K562 (cell line): ENCODE results near the gene BCAS3. TPM values are rescaled to one million over a fixed set of nuclear protein-coding genes. Genes with fewer than 3 reads are reported as not detected.

Experiments
- BMI1 ChIP-seq: fragments of 150-350 bp; IDR thresholded peaks from 2 replicates; pipeline ENCODE4 v1.6.1; 2014; ENCODE audit warnings: low read length
- CC2D1A ChIP-seq: fragments of 450-650 bp; IDR thresholded peaks from 2 replicates; pipeline ENCODE4 v1.6.1; 2017; ENCODE audit warnings: mild to moderate bottlenecking
- EWSR1 ChIP-seq: fragments of 450-650 bp; IDR thresholded peaks from 2 replicates; pipeline ENCODE4 v1.6.1; 2018; ENCODE audit warnings: borderline replicate concordance, mild to moderate bottlenecking, low read depth, moderate library complexity; ENCODE audit not compliant: partially characterized antibody
- KDM5B ChIP-seq: fragments of 200-600 bp; sonication (generic); IDR thresholded peaks from 2 replicates; pipeline ENCODE4 v1.6.1; 2012; ENCODE audit warnings: low read depth, mild to moderate bottlenecking, moderate library complexity, low read length, control low read depth, inconsistent platforms; ENCODE audit not compliant: insufficient replicate concordance
- NFIC ChIP-seq: fragments of 450-650 bp; IDR thresholded peaks from 2 replicates; pipeline ENCODE4 v1.6.1; 2017; ENCODE audit warnings: mild to moderate bottlenecking, inconsistent platforms
- NFXL1 ChIP-seq: fragments of 450-650 bp; formaldehyde crosslinking; IDR thresholded peaks from 2 replicates; pipeline ENCODE4 v1.4.0; 2021; ENCODE audit warnings: mild to moderate bottlenecking
- RBFOX2 ChIP-seq: fragments of 200-400 bp; formaldehyde crosslinking; IDR thresholded peaks from 2 replicates; pipeline ENCODE4 v1.6.1; 2017; ENCODE audit warnings: low read depth, mild to moderate bottlenecking, low read length, moderate library complexity
- SNIP1 ChIP-seq: fragments of 450-650 bp; IDR thresholded peaks from 2 replicates; pipeline ENCODE4 v1.7.1; 2017; ENCODE audit warnings: low read depth, mild to moderate bottlenecking
- TCF7 ChIP-seq: sonication (generic); IDR thresholded peaks from 2 replicates; pipeline ENCODE4 v1.6.1; 2016; ENCODE audit warnings: antibody characterized with exemption, borderline replicate concordance
- ZNF133 ChIP-seq: fragments of 250-450 bp; sonication (Bioruptor Pico); IDR thresholded peaks from 2 replicates; pipeline ENCODE4 v1.4.0; 2020; ENCODE audit warnings: mild to moderate bottlenecking
- ZNF785 ChIP-seq: fragments of 250-450 bp; sonication (Bioruptor Pico); IDR thresholded peaks from 2 replicates; pipeline ENCODE4 v1.4.0; 2020; ENCODE audit warnings: mild to moderate bottlenecking
- polyA plus RNA-seq, 8 experiments: library from polyadenylated mRNA; depleted of rRNA in 4 of 8; stranded (reverse) in 5 of 8; unstranded in 3 of 8; fragments of >200 nt; fragmentation: Nextera tagmentation in 2 of 8; fragmentation: Illumina TruSeq in 1 of 8; extraction: Ambion mirVana in 2 of 8; extraction: Trizol in 1 of 8; gene quantifications; 2 replicates each; pipeline versions ENCODE4 v1.2.1 to v1.2.3, GENCODE V29; 2011 to 2014; ENCODE audit warnings: inconsistent platforms in 1 of 8, missing spikeins in 1 of 8
- total RNA-seq, 7 experiments: library from RNA; depleted of rRNA in 6 of 7; stranded (reverse); fragments of >200 nt in 6 of 7; fragmentation: Illumina TruSeq in 2 of 7; extraction: Trizol in 2 of 7; gene quantifications; 2 replicates each; pipeline versions ENCODE4 v1.2.1 to v1.2.3, GENCODE V29; 2011 to 2021; ENCODE audit warnings: low replicate concordance in 1 of 7
- TF ChIP-seq, protein P1 (sequence below): fragments of 250-450 bp; sonication (Bioruptor Pico); IDR thresholded peaks from 2 replicates; pipeline ENCODE4 v1.8.0; 2021; ENCODE audit warnings: borderline replicate concordance, mild to moderate bottlenecking, moderate library complexity; ENCODE audit not compliant: poor library complexity, severe bottlenecking
- TF ChIP-seq, protein P2 (sequence below): fragments of 150-350 bp; IDR thresholded peaks from 2 replicates; pipeline ENCODE4 v1.6.1; 2014; ENCODE audit warnings: low read depth, mild to moderate bottlenecking, low read length, borderline replicate concordance
- TF ChIP-seq, protein P3 (sequence below): fragments of 200-800 bp; sonication (Bioruptor generic); IDR thresholded peaks from 2 replicates; pipeline ENCODE4 v1.6.1; 2017; ENCODE audit warnings: missing genetic modification characterization, missing compliant biosample characterization
- TF ChIP-seq, protein P4 (sequence below): fragments of 250-450 bp; sonication (Bioruptor Pico); IDR thresholded peaks from 2 replicates; pipeline ENCODE4 v1.5.0; 2020; ENCODE audit warnings: mild to moderate bottlenecking
- TF ChIP-seq, protein P5 (sequence below): sonication (generic); formaldehyde crosslinking; IDR thresholded peaks from 2 replicates; pipeline ENCODE4 v1.8.0; 2022; ENCODE audit warnings: mild to moderate bottlenecking, missing genetic modification reagents

BCAS3 gene
- total and polyA plus RNA-seq, 9 of the 15 experiments (the other 6 are each of a cell fraction or from before 2014, with no cell fraction given) = 1.9 to 5.5 (median 3.5) TPM

DNA sequence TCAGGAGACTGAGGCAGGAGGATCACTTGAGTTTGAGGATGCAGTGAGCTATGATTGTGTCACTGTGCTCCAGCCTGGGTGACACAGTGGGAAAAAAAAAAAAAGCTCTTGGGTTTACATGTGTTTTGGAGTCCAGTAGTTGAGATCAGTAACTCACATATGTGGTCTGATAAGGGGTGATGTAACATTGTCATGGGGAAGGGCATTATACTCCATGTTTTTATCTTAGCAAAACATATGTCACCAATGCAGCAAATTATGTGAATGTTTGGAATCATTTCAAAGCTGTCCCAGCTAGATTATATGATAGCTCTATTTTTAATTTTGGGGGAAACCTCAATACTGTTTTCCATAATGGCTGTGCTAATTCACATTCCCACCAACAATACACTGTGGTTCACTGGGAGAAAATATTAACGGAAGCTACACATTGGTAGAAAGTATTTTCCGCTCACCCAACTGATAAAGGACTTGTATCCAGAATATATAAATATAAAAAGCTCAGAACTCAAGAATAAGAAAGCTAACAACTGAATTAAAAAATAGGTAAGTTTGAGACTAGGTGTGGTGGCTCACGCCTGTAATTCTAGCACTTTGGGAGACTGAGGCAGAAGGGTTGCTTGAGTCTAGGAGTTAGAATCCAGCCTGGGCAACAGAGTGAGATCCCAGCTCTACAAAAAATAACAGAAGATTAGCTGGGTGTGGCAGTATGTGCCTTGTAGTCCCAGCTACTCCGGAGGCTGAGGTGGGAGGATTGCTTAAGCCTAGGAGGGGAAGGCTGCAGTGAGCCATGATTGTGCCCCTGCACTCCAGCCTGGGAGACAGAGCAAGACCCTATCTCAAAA lies 497.9 kb downstream of the BCAS3 start (continued):
- TF ChIP-seq, protein P1, sequence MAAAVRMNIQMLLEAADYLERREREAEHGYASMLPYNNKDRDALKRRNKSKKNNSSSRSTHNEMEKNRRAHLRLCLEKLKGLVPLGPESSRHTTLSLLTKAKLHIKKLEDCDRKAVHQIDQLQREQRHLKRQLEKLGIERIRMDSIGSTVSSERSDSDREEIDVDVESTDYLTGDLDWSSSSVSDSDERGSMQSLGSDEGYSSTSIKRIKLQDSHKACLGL (CRISPR knock-in tag) = no peak
- no peak for TF ChIP-seq TCF7
- no peak for TF ChIP-seq KDM5B
- TF ChIP-seq, protein P2, sequence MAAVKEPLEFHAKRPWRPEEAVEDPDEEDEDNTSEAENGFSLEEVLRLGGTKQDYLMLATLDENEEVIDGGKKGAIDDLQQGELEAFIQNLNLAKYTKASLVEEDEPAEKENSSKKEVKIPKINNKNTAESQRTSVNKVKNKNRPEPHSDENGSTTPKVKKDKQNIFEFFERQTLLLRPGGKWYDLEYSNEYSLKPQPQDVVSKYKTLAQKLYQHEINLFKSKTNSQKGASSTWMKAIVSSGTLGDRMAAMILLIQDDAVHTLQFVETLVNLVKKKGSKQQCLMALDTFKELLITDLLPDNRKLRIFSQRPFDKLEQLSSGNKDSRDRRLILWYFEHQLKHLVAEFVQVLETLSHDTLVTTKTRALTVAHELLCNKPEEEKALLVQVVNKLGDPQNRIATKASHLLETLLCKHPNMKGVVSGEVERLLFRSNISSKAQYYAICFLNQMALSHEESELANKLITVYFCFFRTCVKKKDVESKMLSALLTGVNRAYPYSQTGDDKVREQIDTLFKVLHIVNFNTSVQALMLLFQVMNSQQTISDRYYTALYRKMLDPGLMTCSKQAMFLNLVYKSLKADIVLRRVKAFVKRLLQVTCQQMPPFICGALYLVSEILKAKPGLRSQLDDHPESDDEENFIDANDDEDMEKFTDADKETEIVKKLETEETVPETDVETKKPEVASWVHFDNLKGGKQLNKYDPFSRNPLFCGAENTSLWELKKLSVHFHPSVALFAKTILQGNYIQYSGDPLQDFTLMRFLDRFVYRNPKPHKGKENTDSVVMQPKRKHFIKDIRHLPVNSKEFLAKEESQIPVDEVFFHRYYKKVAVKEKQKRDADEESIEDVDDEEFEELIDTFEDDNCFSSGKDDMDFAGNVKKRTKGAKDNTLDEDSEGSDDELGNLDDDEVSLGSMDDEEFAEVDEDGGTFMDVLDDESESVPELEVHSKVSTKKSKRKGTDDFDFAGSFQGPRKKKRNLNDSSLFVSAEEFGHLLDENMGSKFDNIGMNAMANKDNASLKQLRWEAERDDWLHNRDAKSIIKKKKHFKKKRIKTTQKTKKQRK = no peak
- no peak for TF ChIP-seq ZNF133 (CRISPR knock-in tag)
- no peak for TF ChIP-seq RBFOX2
- TF ChIP-seq CC2D1A = peak; percentile 81
- TF ChIP-seq NFXL1 (CRISPR knock-in tag) = no peak
- TF ChIP-seq ZNF785 = no peak
- no peak for TF ChIP-seq BMI1
- TF ChIP-seq, protein P3, sequence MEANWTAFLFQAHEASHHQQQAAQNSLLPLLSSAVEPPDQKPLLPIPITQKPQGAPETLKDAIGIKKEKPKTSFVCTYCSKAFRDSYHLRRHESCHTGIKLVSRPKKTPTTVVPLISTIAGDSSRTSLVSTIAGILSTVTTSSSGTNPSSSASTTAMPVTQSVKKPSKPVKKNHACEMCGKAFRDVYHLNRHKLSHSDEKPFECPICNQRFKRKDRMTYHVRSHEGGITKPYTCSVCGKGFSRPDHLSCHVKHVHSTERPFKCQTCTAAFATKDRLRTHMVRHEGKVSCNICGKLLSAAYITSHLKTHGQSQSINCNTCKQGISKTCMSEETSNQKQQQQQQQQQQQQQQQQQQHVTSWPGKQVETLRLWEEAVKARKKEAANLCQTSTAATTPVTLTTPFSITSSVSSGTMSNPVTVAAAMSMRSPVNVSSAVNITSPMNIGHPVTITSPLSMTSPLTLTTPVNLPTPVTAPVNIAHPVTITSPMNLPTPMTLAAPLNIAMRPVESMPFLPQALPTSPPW (CRISPR knock-in tag) = peak; percentile 58; the same call in 1 of the 2 replicates
- TF ChIP-seq EWSR1 = no peak
- TF ChIP-seq NFIC = peak; percentile 85
- TF ChIP-seq, protein P4, sequence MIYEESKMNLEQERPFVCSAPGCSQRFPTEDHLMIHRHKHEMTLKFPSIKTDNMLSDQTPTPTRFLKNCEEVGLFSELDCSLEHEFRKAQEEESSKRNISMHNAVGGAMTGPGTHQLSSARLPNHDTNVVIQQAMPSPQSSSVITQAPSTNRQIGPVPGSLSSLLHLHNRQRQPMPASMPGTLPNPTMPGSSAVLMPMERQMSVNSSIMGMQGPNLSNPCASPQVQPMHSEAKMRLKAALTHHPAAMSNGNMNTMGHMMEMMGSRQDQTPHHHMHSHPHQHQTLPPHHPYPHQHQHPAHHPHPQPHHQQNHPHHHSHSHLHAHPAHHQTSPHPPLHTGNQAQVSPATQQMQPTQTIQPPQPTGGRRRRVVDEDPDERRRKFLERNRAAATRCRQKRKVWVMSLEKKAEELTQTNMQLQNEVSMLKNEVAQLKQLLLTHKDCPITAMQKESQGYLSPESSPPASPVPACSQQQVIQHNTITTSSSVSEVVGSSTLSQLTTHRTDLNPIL (CRISPR knock-in tag) = no peak
- no peak for TF ChIP-seq SNIP1
- TF ChIP-seq, protein P5, sequence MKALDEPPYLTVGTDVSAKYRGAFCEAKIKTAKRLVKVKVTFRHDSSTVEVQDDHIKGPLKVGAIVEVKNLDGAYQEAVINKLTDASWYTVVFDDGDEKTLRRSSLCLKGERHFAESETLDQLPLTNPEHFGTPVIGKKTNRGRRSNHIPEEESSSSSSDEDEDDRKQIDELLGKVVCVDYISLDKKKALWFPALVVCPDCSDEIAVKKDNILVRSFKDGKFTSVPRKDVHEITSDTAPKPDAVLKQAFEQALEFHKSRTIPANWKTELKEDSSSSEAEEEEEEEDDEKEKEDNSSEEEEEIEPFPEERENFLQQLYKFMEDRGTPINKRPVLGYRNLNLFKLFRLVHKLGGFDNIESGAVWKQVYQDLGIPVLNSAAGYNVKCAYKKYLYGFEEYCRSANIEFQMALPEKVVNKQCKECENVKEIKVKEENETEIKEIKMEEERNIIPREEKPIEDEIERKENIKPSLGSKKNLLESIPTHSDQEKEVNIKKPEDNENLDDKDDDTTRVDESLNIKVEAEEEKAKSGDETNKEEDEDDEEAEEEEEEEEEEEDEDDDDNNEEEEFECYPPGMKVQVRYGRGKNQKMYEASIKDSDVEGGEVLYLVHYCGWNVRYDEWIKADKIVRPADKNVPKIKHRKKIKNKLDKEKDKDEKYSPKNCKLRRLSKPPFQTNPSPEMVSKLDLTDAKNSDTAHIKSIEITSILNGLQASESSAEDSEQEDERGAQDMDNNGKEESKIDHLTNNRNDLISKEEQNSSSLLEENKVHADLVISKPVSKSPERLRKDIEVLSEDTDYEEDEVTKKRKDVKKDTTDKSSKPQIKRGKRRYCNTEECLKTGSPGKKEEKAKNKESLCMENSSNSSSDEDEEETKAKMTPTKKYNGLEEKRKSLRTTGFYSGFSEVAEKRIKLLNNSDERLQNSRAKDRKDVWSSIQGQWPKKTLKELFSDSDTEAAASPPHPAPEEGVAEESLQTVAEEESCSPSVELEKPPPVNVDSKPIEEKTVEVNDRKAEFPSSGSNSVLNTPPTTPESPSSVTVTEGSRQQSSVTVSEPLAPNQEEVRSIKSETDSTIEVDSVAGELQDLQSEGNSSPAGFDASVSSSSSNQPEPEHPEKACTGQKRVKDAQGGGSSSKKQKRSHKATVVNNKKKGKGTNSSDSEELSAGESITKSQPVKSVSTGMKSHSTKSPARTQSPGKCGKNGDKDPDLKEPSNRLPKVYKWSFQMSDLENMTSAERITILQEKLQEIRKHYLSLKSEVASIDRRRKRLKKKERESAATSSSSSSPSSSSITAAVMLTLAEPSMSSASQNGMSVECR (CRISPR knock-in tag) = no peak
